Spleen (tissue), 7 donors: ENCODE measurements around the gene PDCD2.

ENCODE experiments used
- CTCF ChIP-seq, 11 experiments: fragments of 200-600 bp in 7 of 11; fragments of 450-650 bp in 4 of 11; sonication (generic) in 4 of 11; IDR thresholded peaks in 8 of 11; conservative IDR thresholded peaks in 3 of 11; 1 replicate in 7 of 11; 2 replicates in 4 of 11; pipeline versions ENCODE4 v1.4.0 to v1.8.0; 2016 to 2021; ENCODE audit warnings: antibody characterized with exemption in 11 of 11, inconsistent platforms in 4 of 11, mild to moderate bottlenecking in 1 of 11
- POLR2A ChIP-seq, 3 donors: fragments of 450-650 bp; IDR thresholded peaks; one replicate each; pipeline ENCODE4 v1.5.1; 2017; ENCODE audit warnings: antibody characterized with exemption in 3 of 3, mild to moderate bottlenecking in 1 of 3
- POLR2AphosphoS5 ChIP-seq, 3 donors: sonication (generic); formaldehyde crosslinking; IDR thresholded peaks; one replicate each; pipeline ENCODE4 v1.5.1; 2017; ENCODE audit warnings: antibody characterized with exemption in 3 of 3
- donor health status: DM: no; HTN: no; CAD: no; lungs with moderate emphysema.
- donor health status: DM: no; HTN: no; CAD: no.
- donor health status: DM: no; HTN: no; CAD: no.

DNA sequence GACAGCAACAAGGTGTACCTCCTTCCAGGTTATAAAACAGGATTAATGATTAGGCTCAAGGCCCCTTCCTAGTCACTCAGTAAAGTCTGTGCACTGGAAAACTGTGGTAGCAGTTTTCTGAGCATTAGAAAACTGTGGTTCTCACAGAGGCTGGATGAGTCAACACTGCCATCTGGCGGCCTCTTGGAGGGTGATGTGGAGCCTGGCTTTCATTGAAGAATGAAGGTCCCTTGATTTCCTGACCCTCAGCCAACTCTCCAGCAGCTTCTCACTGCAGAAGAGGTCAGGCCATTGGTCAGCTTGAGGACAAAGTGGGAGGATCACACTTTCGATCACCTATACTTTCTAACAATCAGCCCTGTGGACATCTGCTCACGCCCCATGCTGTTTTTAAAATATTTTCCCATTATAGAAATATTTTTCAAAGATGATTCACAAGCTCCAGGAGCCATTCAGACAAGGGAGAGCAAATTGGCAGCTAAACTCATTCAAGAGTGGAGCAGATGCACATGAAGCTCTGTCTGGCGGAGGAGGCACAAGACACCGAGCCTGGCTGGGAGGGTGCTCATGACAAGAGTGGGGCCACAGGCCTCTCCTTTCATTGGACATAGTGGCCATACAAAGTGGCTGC is 54.5 kb downstream of the PDCD2 start:
- peak; percentile 17 to 90 (median 79) for TF ChIP-seq CTCF (IDR thresholded peaks at IDR 0.05 in 8 of 11, conservative IDR thresholded peaks at IDR 0.05 in 3 of 11)
- peak in 1 of 3 donors; percentile 12 for TF ChIP-seq POLR2AphosphoS5 (IDR thresholded peaks at IDR 0.05)
- TF ChIP-seq POLR2A (IDR thresholded peaks at IDR 0.05) = no peak
